Colon (tissue), 2 donors: ENCODE results near the gene ENTHD1.
"Not testable (repeated sequence)": the region's sequence is repeated elsewhere in the genome, so short reads cannot be mapped to it uniquely, and the experiment has no call there.

ENCODE experiments used
- FAIRE-seq: peaks from 2 replicates; lab custom pipeline; 2012; peaks lifted over from hg19 to GRCh38; lab: Jason Lieb, UNC
- donor health status: control.
- donor health status: control.

The ENTHD1 gene

DNA sequence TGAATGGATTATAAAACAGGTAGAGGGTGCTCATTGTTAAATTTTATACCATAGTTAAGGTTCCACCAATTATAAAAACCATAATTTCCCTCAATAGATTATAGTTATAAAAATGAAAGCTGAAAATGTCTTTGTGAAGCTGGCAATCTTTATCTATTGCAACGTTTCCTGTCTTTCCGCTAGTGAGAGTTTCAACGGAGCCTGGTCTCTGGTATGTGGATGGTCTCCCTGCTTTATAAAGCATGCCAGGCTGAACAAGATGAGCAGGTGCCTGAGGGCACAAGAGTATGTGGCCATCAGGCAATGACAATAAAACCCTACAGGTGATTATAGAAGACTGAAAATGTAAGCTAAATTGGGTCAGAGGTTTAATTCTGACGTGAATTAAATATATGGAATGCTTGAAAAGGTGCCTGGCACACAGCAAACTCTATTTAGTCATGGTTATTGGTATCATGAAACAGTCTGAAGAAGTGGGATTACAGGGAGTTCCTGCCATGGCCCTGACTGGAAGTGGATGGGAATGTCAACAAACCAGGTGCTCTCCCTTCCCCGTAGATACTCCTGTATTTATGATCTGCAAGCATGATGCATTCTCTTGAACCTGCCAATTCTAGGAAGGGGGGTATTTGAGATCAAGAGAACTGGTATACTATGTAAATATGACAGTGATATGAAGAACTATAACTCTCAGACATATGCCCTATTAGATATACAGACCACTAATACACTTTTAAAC, 115.7 kb downstream of the ENTHD1 start:
- no peak for FAIRE-seq

GRCh38 chr22:39776295-39777009, 117.1 kb downstream of the ENTHD1 start:
- no peak for FAIRE-seq

DNA sequence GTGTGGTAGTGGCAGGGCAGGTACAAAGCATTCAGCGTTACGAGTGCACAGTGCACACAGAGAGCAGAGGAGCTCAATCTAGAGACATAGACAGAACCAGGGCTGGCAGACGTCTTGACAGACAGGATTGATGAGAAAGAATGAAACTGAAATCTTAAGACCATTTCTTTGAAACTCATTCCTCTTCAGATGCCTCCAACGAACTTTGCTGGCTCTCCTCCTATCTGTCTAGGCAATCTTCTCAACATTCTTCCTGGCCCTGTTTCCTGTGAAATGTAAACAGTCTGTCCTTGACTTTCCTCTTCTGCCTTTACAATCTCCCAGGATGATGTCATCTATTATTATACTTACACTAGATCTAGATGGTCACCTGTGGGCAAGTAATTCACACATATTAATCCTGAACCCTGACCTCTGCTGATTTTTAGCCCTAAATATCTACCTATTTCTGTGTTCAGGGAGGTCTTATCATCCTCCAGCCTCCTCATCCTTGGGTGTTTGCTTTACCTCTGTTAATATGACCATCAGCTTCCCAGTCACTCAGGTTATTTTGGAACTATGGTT, 119.5 kb downstream of the ENTHD1 start:
- no peak for FAIRE-seq

- no peak for FAIRE-seq
These were observed 120.1 kb downstream of the ENTHD1 start for GRCh38 chr22:39773503-39773902.

DNA sequence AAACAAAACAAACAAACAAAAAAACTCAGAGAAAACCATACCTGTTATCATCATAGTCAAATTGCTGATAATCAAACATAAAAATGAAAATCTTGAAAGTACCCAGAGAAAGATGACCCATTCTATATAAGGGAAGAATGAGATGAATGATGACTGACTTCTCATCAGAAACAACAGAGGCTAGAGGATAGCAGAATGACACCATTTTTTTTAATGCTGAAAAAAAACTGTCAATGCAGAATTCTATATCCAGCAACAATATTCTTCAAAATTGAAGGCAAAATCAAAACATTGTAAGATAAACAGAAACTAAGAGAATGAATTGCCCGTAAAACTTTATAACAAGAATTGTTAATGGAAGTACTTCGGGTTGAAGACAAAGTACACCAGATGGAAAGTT, 122.1 kb downstream of the ENTHD1 start:
- no peak for FAIRE-seq

DNA sequence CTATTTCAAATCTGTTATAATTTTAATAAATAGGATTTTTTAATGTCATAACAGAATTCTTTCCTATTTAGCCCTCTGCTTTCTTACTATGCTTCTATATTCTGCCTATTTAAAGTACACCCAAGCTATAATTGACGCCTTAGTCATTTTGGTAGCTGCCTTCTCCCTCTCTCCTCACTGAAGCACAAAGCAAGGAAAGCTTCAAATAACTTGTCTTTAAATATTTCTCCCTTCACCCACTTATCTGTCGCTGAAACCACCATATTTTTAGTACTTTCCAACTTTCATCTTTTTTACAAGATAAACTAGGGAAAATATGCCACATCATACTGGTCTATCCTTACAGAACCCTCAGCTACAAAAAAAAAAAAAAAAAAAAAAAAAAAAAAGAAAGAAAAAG, 127.9 kb downstream of the ENTHD1 start:
- FAIRE-seq = no peak

GRCh38 chr22:39765046-39765445, 128.5 kb downstream of the ENTHD1 start:
- FAIRE-seq = no peak

GRCh38 chr22:39763276-39763675, 130.3 kb downstream of the ENTHD1 start:
- FAIRE-seq = no peak

DNA sequence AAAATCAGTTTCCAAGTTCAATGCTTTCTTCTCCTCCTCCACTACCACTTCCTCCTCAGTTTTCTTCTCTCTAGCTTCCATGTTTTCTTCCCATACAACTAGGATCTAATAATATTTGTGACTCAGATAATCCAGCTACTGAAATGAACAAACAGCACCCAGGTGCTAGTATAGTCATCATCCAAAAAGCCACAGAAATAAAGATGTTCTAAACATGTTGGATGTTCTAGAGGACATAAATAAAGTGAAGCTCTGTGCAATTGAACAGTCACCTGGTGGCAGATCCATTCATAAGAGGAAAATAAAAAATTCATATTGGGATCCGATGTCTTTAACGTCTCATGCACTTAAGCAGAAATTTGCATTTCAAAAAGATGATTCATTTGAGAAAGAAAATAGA, 142.8 kb downstream of the ENTHD1 start:
- FAIRE-seq = no peak

DNA sequence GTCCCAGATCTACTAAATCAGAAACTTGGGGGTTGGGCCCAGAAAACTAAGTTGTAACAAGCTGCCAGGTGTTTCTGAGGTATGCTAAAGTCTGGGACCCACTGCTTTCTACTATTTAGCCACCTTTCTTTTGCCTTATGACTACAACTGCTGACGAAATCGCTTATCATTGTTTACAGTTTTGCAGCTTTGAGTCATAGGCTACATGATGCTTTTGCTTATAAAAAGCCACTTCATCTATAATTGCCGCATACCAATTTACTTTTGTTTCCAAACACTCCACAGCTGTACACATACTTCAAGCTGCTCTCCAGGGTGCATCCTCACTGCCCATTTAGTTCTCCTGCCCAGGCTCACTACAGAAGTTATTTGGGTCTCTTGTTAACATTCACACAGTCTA, 144.7 kb downstream of the ENTHD1 start:
- no peak for FAIRE-seq

DNA sequence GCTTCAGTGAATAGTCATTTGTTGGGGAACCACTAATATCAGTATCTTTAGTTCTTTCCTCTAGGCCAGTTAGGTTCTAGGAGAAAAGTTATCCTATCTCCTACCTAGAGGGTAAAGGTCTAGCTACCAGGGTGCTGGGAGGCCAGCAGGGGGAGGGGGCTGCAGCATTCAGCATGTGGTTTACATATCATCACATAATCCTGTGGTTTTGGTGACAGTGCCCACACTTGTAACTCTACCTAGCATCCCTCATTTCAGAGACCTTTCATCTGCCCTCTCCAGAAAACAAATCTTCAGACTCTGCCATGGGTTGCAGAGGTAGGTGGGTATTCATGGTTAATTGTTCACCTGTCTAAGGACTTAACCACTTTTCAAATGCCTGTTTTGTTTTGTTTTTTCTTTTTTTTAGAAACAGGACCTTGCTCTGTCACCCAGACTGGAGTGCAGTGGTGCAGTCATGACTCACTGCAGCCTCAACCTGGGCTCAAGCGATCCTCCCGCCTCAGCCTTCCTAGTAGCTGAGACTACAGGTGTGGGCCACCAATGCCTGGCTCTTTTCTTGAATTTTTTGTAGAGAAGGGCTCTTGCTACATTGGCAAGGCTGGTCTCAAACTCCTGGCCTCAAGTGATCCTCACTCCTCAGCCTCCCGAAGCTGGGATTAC, 146.8 kb downstream of the ENTHD1 start:
- FAIRE-seq = no peak

DNA sequence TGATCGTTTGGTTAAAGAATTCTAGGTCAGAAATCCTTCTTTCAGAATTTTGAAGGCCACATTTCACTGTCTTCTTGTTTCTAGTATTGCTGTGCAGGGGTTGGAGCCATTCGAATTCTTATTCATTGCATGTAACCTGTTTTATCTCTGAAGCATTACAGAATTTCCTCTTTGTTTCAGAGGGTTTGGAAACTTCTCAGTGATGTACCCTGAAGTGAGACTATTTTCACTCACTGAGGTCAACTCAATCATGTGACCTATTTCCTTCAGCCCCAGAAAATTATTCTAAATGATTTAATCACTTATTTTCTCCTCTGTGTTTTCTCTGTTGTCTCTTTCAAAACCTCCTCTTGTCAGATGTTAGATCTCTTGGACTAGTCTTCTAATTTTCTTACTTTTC, 147.8 kb downstream of the ENTHD1 start:
- FAIRE-seq = no peak

GRCh38 chr22:39744353-39744752, 149.2 kb downstream of the ENTHD1 start:
- no peak for FAIRE-seq

GRCh38 chr22:39743935-39744334, 149.6 kb downstream of the ENTHD1 start:
- FAIRE-seq = no peak

DNA sequence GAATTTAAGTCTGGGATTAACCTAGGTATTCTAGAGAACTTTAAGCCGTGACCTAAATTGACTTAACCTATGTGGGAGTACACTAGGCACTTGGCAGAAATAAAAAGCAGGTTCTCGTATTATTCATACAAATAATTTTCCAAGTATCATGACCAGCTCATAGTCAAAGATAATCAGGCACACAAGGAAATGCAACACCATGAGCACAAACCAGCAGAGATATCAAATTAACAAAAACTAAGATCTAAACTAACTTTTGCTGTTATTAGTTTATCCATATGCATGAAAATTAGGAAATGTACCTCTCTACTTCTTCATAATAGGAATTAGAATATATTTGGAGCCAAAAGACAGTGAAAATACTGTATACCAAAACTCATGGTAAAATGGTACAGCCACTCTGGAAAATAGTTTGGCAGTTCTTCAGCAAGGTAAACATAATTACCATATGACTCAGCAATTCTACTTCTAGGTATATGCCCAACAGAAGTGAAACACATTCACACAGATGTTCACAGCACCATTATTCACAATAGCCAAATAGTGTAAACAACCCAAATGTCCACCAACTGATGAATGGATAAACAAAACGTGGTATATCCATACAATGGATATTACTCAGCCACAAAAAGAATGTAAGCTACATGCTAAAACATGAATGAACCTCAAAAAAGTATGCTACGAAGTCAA, 154.1 kb downstream of the ENTHD1 start:
- FAIRE-seq = no peak

GRCh38 chr22:39738746-39739145, 154.8 kb downstream of the ENTHD1 start:
- FAIRE-seq = no peak

GRCh38 chr22:39735776-39736175, 157.8 kb downstream of the ENTHD1 start:
- no peak for FAIRE-seq

DNA sequence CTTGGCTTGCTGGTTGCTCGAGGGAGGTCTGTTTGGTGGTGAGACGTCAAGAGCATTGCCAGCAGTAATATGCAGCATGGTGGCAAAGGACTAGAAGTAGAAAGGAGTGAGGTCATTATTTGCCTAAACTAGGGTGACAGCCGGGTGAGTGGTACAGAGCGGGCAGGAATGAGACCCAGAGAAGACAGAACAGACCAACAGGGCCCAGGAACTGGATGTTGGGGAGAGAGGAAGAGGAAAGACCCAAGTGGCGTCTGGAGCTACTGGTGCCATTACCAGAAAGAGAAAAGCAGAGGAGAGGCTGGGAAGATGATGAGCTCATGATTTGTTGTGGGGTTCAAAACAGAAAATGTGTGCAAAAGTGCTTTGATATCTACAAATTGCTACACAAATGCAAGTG, 158.7 kb downstream of the ENTHD1 start:
- FAIRE-seq = no peak

- FAIRE-seq = not testable (repeated sequence)
These were observed 159.5 kb downstream of the ENTHD1 start for GRCh38 chr22:39734046-39734445.

DNA sequence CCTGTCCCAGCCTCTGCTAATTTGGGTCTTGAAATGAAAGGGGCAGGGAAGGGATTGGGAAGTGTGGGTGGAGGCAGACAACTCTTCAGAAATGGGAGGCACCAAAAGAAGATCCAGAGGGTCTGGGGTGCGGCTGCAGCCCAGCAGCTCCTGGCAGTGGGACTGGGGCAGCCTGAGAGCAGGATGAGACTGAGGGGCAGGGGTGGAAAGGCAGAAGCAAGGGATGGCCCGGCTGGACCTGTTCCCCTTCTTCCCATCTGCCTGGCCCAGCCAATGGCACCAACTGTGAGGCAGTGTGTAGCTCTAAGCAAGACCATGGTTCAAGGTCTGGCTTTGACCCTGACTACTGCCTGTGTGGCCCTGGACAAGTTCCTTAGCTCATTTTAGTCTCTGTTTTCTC, 160.4 kb downstream of the ENTHD1 start:
- FAIRE-seq = no peak

DNA sequence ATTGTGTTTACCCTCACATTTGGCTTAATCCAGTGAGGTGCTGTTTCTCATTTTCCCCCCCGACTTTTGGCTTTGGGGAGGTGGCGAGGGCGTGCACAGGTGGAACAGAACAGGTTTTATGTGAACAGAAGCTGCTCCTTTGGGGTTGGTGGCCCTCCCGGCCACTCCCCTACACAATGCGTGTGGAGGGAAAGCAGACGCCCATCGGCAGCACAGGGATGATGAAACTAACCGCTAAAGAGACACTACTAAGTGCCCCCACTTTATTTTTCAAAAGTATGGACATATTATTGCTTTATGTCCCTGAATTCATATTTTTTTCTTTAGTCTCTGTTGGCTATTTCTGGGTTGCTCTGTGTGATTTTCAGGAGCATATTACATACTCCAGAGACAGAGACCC, 160.9 kb downstream of the ENTHD1 start:
- no peak for FAIRE-seq

- FAIRE-seq = no peak
These were observed 161.5 kb downstream of the ENTHD1 start for GRCh38 chr22:39731881-39732555.
